IgD-negative memory B cell (primary cell): ENCODE measurements around the gene NELL1. TPM values are rescaled to one million over a fixed set of nuclear protein-coding genes. Genes with fewer than 3 reads are reported as not detected.

Source experiments
- H3K27ac Mint-ChIP-seq, 3 donors: one replicate each; pipeline ENCODE4 v1.8.0; 2020 to 2022; ENCODE audit warnings: mild to moderate bottlenecking in 3 of 3, mixed read lengths in 3 of 3, moderate library complexity in 1 of 3
- H3K27me3 Mint-ChIP-seq: one replicate; pipeline ENCODE4 v1.8.0; 2021; ENCODE audit warnings: mixed read lengths
- H3K36me3 Mint-ChIP-seq: one replicate; pipeline ENCODE4 v1.8.0; 2020; ENCODE audit warnings: mild to moderate bottlenecking, mixed read lengths
- H3K4me1 Mint-ChIP-seq, 3 donors: one replicate each; pipeline ENCODE4 v1.8.0; 2020 to 2022; ENCODE audit warnings: mixed read lengths in 3 of 3, mild to moderate bottlenecking in 1 of 3
- H3K4me3 Mint-ChIP-seq, 4 donors: one replicate each; pipeline ENCODE4 v1.8.0; 2020 to 2022; ENCODE audit warnings: mild to moderate bottlenecking in 4 of 4, mixed read lengths in 4 of 4, moderate library complexity in 3 of 4
- H3K9me3 Mint-ChIP-seq, 3 donors: one replicate each; pipeline ENCODE4 v1.8.0; 2020 to 2021; ENCODE audit warnings: mixed read lengths in 3 of 3, mild to moderate bottlenecking in 1 of 3
- polyA plus RNA-seq: library from polyadenylated mRNA; unstranded; fragments of 300-500 nt; fragmentation: Illumina TruSeq; gene quantifications from one replicate; pipeline ENCODE4 v1.2.3, GENCODE V29; 2021

The NELL1 gene
- not detected for polyA plus RNA-seq

DNA sequence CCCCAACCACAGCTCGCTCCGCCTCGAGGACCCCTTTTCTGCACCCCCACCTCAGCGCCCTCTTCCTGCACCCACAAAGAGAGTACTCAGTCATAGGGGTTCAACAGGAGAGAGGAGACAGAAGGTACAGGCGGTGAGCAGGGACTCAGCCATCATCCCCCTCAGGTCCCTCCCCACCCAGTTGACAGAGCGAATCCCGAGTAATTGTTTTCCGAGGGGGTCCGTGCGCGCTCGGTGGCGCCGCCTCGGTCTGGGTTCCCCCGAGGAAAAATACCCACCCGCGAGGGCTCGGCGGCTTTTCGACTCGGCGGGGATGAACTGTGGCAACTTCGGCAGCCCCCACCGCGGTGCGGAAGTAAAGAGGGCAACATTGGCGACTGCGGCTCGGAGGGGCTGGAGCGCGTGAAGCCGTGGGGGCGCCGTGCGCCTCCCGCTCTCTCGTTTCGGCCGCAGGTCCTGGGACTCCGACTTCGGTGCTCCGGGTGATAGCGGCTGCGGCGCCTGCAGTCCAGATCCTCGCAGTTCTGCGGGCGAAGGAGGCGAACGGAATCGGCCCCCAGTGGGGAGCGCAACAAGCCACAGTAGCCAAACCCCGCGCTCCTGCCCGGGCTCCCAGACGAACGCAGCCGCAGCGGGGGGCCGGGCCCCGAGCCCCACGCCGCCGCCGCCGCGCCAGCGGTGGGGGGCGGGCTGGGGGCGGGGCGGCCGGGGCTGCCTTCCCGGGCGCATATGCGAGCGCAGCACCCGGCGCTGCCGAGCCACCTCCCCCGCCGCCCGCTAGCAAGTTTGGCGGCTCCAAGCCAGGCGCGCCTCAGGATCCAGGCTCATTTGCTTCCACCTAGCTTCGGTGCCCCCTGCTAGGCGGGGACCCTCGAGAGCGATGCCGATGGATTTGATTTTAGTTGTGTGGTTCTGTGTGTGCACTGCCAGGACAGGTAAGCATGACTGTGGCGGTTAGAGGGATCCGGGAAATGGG, at the start of gene NELL1:
Gene NELL1, plus strand, starts transcription at position 743 of the 976 bp plus-strand sequence.
- no peak within 1 kb of the TSS for H3K27ac Mint-ChIP-seq
- peaks cover 0 to 2% (median 0%) of the 10 kb centered on the region in 3 donors for H3K9me3 Mint-ChIP-seq
- H3K36me3 Mint-ChIP-seq: no peaks in the 10 kb centered on the region
- peaks cover 42% of the 10 kb centered on the region for H3K27me3 Mint-ChIP-seq
- peak within 1 kb of the TSS in 2 of 4 donors; percentile 44 to 76 for H3K4me3 Mint-ChIP-seq
- H3K4me1 Mint-ChIP-seq: peaks cover 3 to 11% (median 9%) of the 10 kb centered on the region in 3 donors

- Mint-ChIP-seq H3K4me3 (no peak overlapping the region), H3K27ac (no peak overlapping the region), H3K9me3 (peaks cover 0 to 2% (median 0%) of the 10 kb centered on the region in 3 donors)
Observed at GRCh38 chr11:20620988-20621387, 48.4 kb upstream of the NELL1 start.

GRCh38 chr11:20621679-20622078, 47.7 kb upstream of the NELL1 start:
- Mint-ChIP-seq H3K36me3 (no peaks in the 10 kb centered on the region), H3K27me3 (peaks cover 12% of the 10 kb centered on the region), H3K4me3 (no peak overlapping the region), H3K4me1 (peaks cover 0 to 3% (median 0%) of the 10 kb centered on the region in 3 donors), H3K9me3 (peaks cover 0 to 2% (median 0%) of the 10 kb centered on the region in 3 donors), H3K27ac (no peak overlapping the region)

More at GRCh38 chr11:20620988-20621387, 48.4 kb upstream of the NELL1 start:
- Mint-ChIP-seq H3K4me1 (peaks cover 0 to 3% (median 0%) of the 10 kb centered on the region in 3 donors), H3K36me3 (no peaks in the 10 kb centered on the region), H3K27me3 (peaks cover 8% of the 10 kb centered on the region)

DNA sequence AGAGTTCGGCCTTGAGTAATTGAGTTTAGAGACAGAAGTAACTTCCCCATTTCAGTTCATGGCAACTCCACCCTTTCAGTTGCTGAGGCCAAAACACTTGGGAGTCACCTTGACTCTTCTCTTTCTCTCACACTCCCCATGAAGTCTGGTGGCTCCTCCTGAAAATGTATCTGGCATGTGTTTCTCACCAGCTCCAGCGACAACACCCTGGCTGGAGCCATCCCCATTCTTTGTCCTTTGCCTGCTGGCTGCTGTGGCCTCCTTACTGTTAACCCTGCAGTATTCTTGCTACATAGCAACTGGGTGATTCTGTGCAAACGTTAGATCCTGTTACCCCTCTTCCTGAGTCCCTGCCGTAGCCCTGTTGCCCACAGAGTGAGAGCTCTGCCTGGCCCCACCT, 46.1 kb upstream of the NELL1 start:
- Mint-ChIP-seq H3K4me1 (peaks cover 0 to 3% (median 0%) of the 10 kb centered on the region in 3 donors), H3K4me3 (no peak overlapping the region), H3K27ac (peak overlapping the region in 1 of 3 donors; percentile 55), H3K36me3 (no peaks in the 10 kb centered on the region), H3K9me3 (no peaks in the 10 kb centered on the region), H3K27me3 (peaks cover 12% of the 10 kb centered on the region)

- peaks cover 0 to 3% (median 0%) of the 10 kb centered on the region in 3 donors for H3K4me1 Mint-ChIP-seq
- H3K27me3 Mint-ChIP-seq: peaks cover 8% of the 10 kb centered on the region
- H3K36me3 Mint-ChIP-seq: no peaks in the 10 kb centered on the region
- peaks cover 0 to 4% (median 0%) of the 10 kb centered on the region in 3 donors for H3K9me3 Mint-ChIP-seq
- H3K27ac Mint-ChIP-seq: no peak overlapping the region
- no peak overlapping the region for H3K4me3 Mint-ChIP-seq
Observed at GRCh38 chr11:20626279-20626678, 43.1 kb upstream of the NELL1 start.

DNA sequence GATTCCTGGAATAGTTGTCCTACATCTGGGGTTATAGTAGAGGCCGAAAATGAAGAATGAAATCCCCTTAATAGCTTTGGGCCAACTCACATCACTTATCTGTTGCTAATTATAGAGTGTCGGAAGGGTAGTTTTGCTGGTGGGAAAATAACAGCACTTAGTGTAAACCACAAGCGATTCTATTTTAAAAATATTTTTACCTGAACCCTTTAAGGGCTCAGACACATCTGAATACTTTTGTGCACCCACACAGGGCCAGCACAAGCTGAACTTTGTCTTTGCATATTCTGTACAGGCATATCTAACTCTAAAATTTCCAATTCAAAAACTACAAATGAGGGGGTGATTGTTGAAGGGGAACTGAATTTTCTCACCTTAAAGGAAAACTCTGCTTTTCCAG, 42.4 kb upstream of the NELL1 start:
- peaks cover 8% of the 10 kb centered on the region for H3K27me3 Mint-ChIP-seq
- peaks cover 0 to 4% (median 0%) of the 10 kb centered on the region in 3 donors for H3K9me3 Mint-ChIP-seq
- no peak overlapping the region for H3K4me3 Mint-ChIP-seq
- H3K27ac Mint-ChIP-seq: no peak overlapping the region
- peaks cover 0 to 3% (median 0%) of the 10 kb centered on the region in 3 donors for H3K4me1 Mint-ChIP-seq
- no peaks in the 10 kb centered on the region for H3K36me3 Mint-ChIP-seq

DNA sequence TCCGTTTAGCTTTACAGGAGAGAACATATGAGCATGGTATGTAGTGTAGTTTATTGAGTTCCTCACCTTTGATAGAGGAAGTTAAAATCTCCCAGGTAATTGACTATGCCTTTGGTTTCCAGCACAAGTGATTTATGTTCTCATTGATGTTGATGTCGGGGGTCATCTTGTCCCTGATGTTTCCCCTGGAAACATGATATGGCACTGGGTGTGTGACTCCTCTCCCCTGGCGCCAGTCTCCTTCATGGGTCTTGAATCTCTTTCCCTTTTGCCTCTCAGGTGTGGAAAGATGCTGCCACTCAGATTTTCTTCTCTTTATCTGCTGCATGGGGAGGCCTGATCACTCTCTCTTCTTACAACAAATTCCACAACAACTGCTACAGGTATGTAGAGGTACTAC, 41.7 kb upstream of the NELL1 start:
- H3K9me3 Mint-ChIP-seq: peaks cover 0 to 4% (median 0%) of the 10 kb centered on the region in 3 donors
- peaks cover 8% of the 10 kb centered on the region for H3K27me3 Mint-ChIP-seq
- H3K36me3 Mint-ChIP-seq: no peaks in the 10 kb centered on the region
- H3K27ac Mint-ChIP-seq: no peak overlapping the region
- peaks cover 0 to 3% (median 0%) of the 10 kb centered on the region in 3 donors for H3K4me1 Mint-ChIP-seq
- H3K4me3 Mint-ChIP-seq: no peak overlapping the region

DNA sequence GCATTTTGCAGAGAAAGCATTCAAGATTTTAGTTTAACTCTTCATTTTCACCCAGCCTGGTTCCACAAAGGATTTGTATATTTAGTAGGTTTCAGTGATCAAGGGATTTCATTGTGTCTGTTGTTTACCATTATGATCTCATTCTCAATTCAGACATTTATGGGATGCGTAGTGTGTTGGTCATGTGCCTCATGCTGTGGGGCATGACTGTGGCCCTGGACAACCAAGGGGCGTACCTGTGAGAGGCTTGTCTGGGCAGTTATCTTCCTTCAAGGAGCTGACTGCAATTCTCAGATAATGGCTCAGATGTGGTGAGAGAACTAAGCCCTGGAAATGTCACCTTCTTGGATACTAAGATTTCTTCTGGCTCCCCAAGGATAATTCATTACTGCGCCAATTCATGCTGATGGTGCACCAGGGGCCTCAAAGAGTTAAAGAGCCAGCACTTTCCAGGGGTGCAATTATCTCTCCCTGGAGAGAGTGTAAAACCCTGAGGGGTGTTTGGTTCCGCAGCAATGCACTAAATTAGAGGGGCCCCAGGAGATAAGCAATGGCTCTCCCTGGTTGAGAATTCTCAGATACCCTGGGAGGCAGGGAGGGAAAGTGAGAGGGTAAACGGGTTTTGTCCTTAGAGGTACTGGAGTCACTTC, 37.7 kb upstream of the NELL1 start:
- no peaks in the 10 kb centered on the region for H3K36me3 Mint-ChIP-seq
- no peaks in the 10 kb centered on the region for H3K4me1 Mint-ChIP-seq
- no peak overlapping the region for H3K27ac Mint-ChIP-seq
- peaks cover 0 to 4% (median 2%) of the 10 kb centered on the region in 3 donors for H3K9me3 Mint-ChIP-seq
- H3K27me3 Mint-ChIP-seq: peaks cover 3% of the 10 kb centered on the region
- H3K4me3 Mint-ChIP-seq: peak overlapping the region in 1 of 4 donors; percentile 24

GRCh38 chr11:20632169-20632532, 37.2 kb upstream of the NELL1 start:
- no peaks in the 10 kb centered on the region for H3K36me3 Mint-ChIP-seq
- peaks cover 3% of the 10 kb centered on the region for H3K27me3 Mint-ChIP-seq
- no peak overlapping the region for H3K4me3 Mint-ChIP-seq
- H3K27ac Mint-ChIP-seq: no peak overlapping the region
- H3K4me1 Mint-ChIP-seq: no peaks in the 10 kb centered on the region
- peaks cover 0 to 4% (median 2%) of the 10 kb centered on the region in 3 donors for H3K9me3 Mint-ChIP-seq

DNA sequence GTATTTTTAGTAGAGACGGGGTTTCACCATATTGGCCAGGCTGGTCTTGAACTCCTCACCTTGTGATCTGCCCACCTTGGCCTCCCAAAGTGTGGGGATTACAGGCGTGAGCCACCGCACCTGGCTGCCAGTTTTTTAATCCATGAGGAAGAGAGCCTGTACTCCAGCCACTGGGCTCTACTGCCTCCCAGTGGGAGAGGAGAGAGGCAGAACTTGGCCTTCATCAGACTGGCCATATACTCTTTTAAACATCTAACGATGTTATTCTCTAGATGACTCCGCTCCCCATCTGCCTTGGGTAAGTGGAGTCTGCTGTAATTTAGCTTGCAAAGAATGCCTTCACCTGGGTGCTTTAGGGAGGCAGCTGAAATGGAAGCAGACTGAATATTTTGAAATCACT, 35.3 kb upstream of the NELL1 start:
- Mint-ChIP-seq H3K36me3 (no peaks in the 10 kb centered on the region), H3K9me3 (peaks cover 0 to 4% (median 3%) of the 10 kb centered on the region in 3 donors), H3K4me1 (peaks cover 0 to 2% (median 0%) of the 10 kb centered on the region in 3 donors), H3K27ac (no peak overlapping the region), H3K27me3 (peaks cover 5% of the 10 kb centered on the region), H3K4me3 (no peak overlapping the region)

DNA sequence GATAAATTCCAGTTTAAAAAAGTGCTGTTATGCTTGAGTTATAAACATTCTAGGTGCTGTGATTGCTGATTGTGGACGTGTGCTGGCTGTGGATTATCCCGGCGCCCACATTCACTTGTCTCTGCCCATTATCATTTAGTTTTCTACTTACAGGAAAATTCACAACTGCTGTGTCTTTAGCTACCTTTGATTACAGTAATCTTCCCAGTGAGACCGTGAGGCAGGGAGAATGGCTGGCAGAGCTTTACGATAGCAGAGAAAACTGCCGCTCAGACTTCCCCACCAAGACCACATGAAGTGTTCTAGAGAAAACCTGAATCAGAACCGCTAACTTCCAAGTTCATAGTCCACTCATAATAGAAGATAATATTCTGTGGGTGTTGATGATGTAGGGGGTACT, 34.6 kb upstream of the NELL1 start:
- H3K4me1 Mint-ChIP-seq: peaks cover 0 to 2% (median 0%) of the 10 kb centered on the region in 3 donors
- no peak overlapping the region for H3K4me3 Mint-ChIP-seq
- H3K27ac Mint-ChIP-seq: no peak overlapping the region
- H3K36me3 Mint-ChIP-seq: no peaks in the 10 kb centered on the region
- peaks cover 5% of the 10 kb centered on the region for H3K27me3 Mint-ChIP-seq
- H3K9me3 Mint-ChIP-seq: peaks cover 0 to 4% (median 4%) of the 10 kb centered on the region in 3 donors

- H3K27me3 Mint-ChIP-seq: peaks cover 5% of the 10 kb centered on the region
- no peaks in the 10 kb centered on the region for H3K36me3 Mint-ChIP-seq
- H3K9me3 Mint-ChIP-seq: peaks cover 0 to 4% (median 0%) of the 10 kb centered on the region in 3 donors
- H3K4me3 Mint-ChIP-seq: no peak overlapping the region
- H3K27ac Mint-ChIP-seq: no peak overlapping the region
- H3K4me1 Mint-ChIP-seq: peaks cover 0 to 2% (median 0%) of the 10 kb centered on the region in 3 donors
Observed at GRCh38 chr11:20638074-20638473, 31.3 kb upstream of the NELL1 start.

- Mint-ChIP-seq H3K27me3 (peaks cover 5% of the 10 kb centered on the region), H3K27ac (no peak overlapping the region), H3K36me3 (no peaks in the 10 kb centered on the region), H3K4me3 (no peak overlapping the region), H3K4me1 (peaks cover 0 to 2% (median 0%) of the 10 kb centered on the region in 3 donors), H3K9me3 (peaks cover 0 to 4% (median 0%) of the 10 kb centered on the region in 3 donors)
Observed at GRCh38 chr11:20639688-20640087, 29.7 kb upstream of the NELL1 start.

GRCh38 chr11:20640401-20640800, 29.0 kb upstream of the NELL1 start:
- Mint-ChIP-seq H3K36me3 (no peaks in the 10 kb centered on the region), H3K4me3 (no peak overlapping the region), H3K9me3 (peaks cover 0 to 2% (median 0%) of the 10 kb centered on the region in 3 donors), H3K27ac (no peak overlapping the region), H3K27me3 (peaks cover 4% of the 10 kb centered on the region), H3K4me1 (peaks cover 0 to 2% (median 0%) of the 10 kb centered on the region in 3 donors)

GRCh38 chr11:20644360-20644759, 25.0 kb upstream of the NELL1 start:
- H3K27me3 Mint-ChIP-seq: peaks cover 2% of the 10 kb centered on the region
- H3K4me1 Mint-ChIP-seq: no peaks in the 10 kb centered on the region
- no peak overlapping the region for H3K4me3 Mint-ChIP-seq
- H3K9me3 Mint-ChIP-seq: no peaks in the 10 kb centered on the region
- no peaks in the 10 kb centered on the region for H3K36me3 Mint-ChIP-seq
- no peak overlapping the region for H3K27ac Mint-ChIP-seq
